Activated T-cell treated with anti-CD3 and anti-CD28 coated beads, Interleukin-2, amount 50 U/mL, for 4 hours (primary cell): Measurements from ENCODE around the gene OXCT1. TPM values are rescaled to one million over a fixed set of nuclear protein-coding genes. Genes with fewer than 3 reads are reported as not detected.
"Not testable (repeated sequence)": the region's sequence is repeated elsewhere in the genome, so short reads cannot be mapped to it uniquely, and the experiment has no call there.

Experiments
- ATAC-seq, 2 donors: fragments of 200-7000 bp; cut with Tn5 transposase; one replicate each; pipeline ENCODE4 v1.10.0; 2021
- DNase-seq: peaks from one replicate; pipeline ENCODE4 v3.0.0-alpha.2; 2020
- H3K27me3 Mint-ChIP-seq: one replicate; pipeline ENCODE4 v1.8.0; 2021; ENCODE audit warnings: low read depth, mixed read lengths
- H3K36me3 Mint-ChIP-seq: one replicate; pipeline ENCODE4 v1.8.0; 2022; ENCODE audit warnings: mixed read lengths; ENCODE audit not compliant: insufficient read depth
- H3K4me1 Mint-ChIP-seq: one replicate; pipeline ENCODE4 v1.8.0; 2021; ENCODE audit warnings: low read depth, mixed read lengths
- H3K4me3 Mint-ChIP-seq: one replicate; pipeline ENCODE4 v1.8.0; 2021; ENCODE audit warnings: mild to moderate bottlenecking, moderate library complexity, mixed read lengths
- H3K9me3 Mint-ChIP-seq: one replicate; pipeline ENCODE4 v1.8.0; 2021; ENCODE audit warnings: mixed read lengths
- total RNA-seq, 3 donors: library from RNA; stranded (reverse); gene quantifications; one replicate each; pipeline ENCODE4 v1.2.1, GENCODE V29; 2021

OXCT1 gene
- total RNA-seq, 3 donors from 2014 or later: 77.8 to 96.1 (median 89.7) TPM

DNA sequence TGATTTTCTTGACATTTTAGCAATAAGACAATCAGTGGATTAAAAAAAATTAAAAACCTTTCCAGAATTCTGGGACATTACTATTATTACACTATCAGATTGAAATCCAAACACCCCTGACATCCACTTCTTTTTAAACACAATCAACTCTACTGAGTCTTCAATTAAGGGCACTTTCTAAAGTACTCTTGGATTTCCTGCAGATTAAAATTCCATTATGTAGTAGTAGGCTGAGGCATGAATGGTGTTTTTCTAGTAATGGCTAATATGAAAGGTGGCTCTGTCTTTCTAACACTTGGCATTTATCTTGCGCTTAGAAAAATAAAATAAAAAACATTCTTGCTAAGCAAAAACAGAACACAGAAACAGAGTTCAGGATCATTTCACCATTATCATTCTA is 107.8 kb downstream of the OXCT1 start:
- ATAC-seq: no peak
- H3K36me3 Mint-ChIP-seq: peaks cover 74% of the 10 kb centered on the region
- H3K4me3 Mint-ChIP-seq: no peak overlapping the region
- no peaks in the 10 kb centered on the region for H3K9me3 Mint-ChIP-seq
- DNase-seq: no peak
- peaks cover 1% of the 10 kb centered on the region for H3K4me1 Mint-ChIP-seq
- H3K27me3 Mint-ChIP-seq: no peaks in the 10 kb centered on the region

DNA sequence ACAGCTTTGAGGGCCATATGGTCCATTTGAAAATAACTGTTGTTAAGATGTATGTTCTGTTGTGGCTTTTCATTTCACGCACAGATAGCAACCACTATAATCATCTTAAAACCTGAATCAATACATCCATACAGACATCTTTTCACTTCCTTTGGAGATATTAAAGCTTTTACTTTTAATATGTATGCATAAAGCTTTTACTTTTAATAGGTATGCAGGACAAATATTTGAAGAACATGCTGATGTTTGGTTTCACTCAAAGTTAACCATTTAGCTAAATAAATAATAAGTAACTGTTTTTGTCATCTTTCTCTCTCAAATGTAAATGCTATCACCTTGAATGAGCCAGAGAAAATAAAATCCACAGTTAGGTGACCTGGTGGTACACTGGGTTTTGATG is 108.6 kb downstream of the OXCT1 start:
- Mint-ChIP-seq H3K4me3 (no peak overlapping the region), H3K9me3 (no peaks in the 10 kb centered on the region), H3K36me3 (peaks cover 79% of the 10 kb centered on the region), H3K27me3 (no peaks in the 10 kb centered on the region), H3K4me1 (peaks cover 3% of the 10 kb centered on the region)
- no peak for ATAC-seq
- DNase-seq: no peak

DNA sequence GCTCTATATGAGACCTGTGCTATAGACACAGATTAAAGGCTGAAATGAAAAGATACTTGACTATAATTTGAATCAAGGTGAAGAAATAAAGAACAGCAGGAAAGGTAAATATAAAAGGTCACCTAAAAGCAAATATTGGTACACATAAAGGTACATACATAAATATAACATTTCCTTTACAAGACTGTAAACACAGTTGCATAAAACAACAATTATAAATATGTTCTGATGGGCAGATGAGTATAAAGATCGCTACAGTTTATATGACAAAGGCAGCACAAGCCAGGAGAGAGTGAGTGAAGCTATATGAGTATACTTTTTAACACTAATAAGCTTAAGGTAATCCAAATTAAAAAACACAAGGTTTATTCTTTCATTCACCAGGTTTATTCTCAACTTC is 114.5 kb downstream of the OXCT1 start:
- H3K36me3 Mint-ChIP-seq: peaks cover 70% of the 10 kb centered on the region
- ATAC-seq: no peak
- no peaks in the 10 kb centered on the region for H3K27me3 Mint-ChIP-seq
- no peak for DNase-seq
- no peaks in the 10 kb centered on the region for H3K9me3 Mint-ChIP-seq
- no peak overlapping the region for H3K4me3 Mint-ChIP-seq
- peaks cover 8% of the 10 kb centered on the region for H3K4me1 Mint-ChIP-seq

DNA sequence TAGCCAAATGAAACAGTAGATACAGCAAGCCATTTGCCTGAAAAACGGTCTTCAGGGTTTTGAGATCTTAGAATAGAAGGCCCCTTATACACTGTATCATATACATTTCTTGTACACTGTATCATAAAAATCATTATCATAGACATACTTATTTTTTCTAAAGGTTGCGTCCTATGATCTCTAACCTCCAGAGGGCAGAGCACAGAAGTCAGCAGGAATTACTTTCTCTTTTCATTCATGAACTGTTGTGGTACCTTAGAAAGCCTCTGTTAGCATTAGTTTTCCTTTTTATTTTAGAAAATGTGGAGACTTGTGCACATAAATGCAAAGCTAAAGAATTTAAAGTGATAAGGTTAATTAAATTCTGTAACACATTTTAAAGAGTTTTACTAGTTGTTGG is 115.4 kb downstream of the OXCT1 start:
- Mint-ChIP-seq H3K36me3 (peaks cover 69% of the 10 kb centered on the region), H3K4me1 (peaks cover 11% of the 10 kb centered on the region), H3K4me3 (no peak overlapping the region), H3K9me3 (no peaks in the 10 kb centered on the region), H3K27me3 (no peaks in the 10 kb centered on the region)
- ATAC-seq (no peak), DNase-seq (no peak)

DNA sequence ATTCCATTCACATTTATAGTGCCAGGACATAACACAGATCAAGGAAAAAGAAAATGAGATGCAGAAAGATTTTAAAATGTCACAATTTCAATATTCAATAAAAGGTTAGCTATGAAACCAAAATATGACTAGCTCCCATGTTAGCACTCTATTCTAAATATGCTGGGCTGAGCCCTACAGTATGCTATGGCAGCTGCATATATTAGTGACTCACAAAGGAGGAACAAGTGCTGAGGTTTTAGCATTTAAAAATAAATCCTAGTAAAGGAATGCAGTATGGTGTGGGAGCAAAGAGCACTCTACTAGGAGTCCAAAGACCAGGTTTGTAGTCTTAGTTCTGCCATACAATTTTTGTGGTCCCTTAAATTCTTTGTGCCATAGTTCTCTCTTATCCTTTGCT is 118.4 kb downstream of the OXCT1 start:
- H3K36me3 Mint-ChIP-seq: peaks cover 50% of the 10 kb centered on the region
- ATAC-seq: peak in 1 of 2 donors; percentile 38
- H3K27me3 Mint-ChIP-seq: no peaks in the 10 kb centered on the region
- no peak for DNase-seq
- H3K4me3 Mint-ChIP-seq: no peak overlapping the region
- no peaks in the 10 kb centered on the region for H3K9me3 Mint-ChIP-seq
- H3K4me1 Mint-ChIP-seq: peaks cover 15% of the 10 kb centered on the region

DNA sequence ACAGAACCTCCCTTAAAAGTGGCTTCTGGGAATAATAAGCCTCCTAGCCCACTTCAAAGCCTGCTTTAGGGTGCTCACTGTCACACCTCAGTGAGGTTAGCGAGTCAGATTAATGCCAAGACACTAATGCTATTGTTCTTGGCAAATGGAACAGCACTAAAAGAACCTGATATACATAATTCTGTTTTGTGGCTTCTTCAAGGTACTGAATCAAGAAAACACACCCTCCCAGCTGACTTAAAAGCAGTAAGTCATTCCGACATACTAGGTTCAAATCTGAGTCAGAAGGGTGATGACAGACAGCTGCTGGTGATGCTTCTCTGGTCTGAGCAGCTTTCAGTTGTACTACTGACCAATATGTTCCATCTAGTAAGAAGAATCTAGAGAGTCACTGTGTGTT is 121.6 kb downstream of the OXCT1 start:
- peaks cover 11% of the 10 kb centered on the region for H3K4me1 Mint-ChIP-seq
- ATAC-seq (peak; percentile 91 to 92), DNase-seq (no peak)
- no peaks in the 10 kb centered on the region for H3K9me3 Mint-ChIP-seq
- H3K27me3 Mint-ChIP-seq: no peaks in the 10 kb centered on the region
- peaks cover 32% of the 10 kb centered on the region for H3K36me3 Mint-ChIP-seq
- H3K4me3 Mint-ChIP-seq: no peak overlapping the region

DNA sequence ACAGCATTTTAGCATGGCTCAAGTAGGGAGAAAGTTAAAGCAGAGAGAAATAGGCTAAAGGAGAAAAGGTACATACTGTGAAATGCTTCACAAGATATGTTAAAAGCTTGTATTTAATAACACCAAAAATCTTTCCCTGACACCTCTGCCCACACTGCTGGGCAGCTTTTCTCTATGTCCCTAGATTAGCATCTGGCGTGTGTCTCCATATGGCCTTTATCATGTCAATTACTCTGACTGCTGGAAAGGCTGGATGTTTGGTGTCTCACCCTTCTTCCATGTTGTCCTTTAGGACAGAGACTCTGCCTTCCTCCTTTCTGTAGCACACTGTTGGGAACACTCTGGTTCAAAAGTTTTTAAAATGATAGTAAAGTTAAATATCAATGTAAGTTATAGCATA is 122.5 kb downstream of the OXCT1 start:
- H3K9me3 Mint-ChIP-seq: no peaks in the 10 kb centered on the region
- no peak for DNase-seq
- H3K4me1 Mint-ChIP-seq: peaks cover 10% of the 10 kb centered on the region
- no peaks in the 10 kb centered on the region for H3K27me3 Mint-ChIP-seq
- ATAC-seq: no peak
- H3K36me3 Mint-ChIP-seq: peaks cover 29% of the 10 kb centered on the region
- no peak overlapping the region for H3K4me3 Mint-ChIP-seq

DNA sequence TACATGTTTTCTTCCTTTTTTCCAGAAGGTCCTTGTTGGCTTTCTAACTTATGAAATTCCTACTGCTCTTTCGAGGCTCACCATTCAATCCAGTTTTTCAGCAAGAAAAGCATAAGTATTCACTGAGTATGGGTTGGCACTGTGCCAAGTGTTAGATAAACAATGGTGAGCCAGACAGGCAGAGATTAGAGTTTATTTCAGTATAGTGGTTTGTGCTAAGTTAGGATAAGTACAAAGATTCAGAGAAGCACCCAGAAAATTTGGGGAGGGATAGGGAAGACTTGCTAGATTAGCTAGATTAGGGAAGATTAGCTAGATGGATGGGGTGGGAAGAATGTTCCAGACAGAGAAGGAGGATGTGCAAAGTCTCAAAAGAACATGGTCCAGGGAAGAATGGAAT is 122.9 kb downstream of the OXCT1 start:
- Mint-ChIP-seq H3K4me1 (peaks cover 9% of the 10 kb centered on the region), H3K36me3 (peaks cover 28% of the 10 kb centered on the region), H3K9me3 (no peaks in the 10 kb centered on the region), H3K27me3 (no peaks in the 10 kb centered on the region), H3K4me3 (no peak overlapping the region)
- DNase-seq: no peak
- no peak for ATAC-seq

DNA sequence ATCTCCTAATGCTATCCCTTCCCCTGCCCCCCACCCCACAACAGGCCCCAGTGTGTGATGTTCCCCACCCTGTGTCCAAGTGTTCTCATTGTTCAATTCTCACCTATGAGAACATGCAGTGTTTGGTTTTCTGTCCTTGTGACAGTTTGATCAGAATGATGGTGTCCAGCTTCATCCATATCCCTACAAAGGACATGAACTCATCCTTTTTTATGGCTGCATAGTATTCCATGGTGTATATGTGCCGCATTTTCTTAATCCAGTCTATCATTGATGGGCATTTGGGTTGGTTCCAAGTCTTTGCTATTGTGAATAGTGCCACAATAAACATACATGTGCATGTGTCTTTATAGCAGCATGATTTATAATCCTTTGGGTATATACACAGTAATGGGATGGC is 127.6 kb downstream of the OXCT1 start:
- not testable (repeated sequence) for DNase-seq, H3K9me3 Mint-ChIP-seq
- peaks cover 36% of the 10 kb centered on the region for H3K36me3 Mint-ChIP-seq

DNA sequence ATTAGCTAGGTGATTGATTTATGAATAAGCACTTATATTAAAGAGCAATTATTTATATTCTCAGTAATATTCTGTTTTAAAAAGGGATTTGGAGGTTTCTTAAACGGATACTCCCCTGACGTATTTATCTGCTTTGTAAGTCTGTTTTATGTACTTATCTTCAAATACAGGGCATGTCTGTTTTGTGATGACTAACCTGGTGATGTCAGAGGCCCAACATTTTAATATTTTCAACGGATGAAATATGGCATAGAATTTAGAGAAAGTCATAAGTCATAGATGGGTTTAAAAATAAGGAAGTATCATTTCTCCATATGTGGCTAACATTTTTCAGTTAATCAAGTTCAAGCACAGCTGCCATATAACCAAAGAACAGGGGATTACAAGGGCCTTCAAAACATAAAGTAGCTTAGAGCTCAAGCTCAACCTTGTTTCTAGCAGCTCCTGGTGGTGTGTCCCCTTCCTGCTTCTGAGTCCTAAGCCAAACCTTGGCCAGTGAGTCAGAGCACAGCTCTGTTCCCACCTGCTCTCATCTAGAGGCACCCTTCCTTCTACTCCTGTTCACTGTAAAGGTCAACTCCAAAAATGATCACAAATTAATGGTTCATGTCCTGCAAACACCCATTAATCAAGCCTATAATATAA is 131.4 kb downstream of the OXCT1 start:
- ATAC-seq: no peak
- DNase-seq: no peak
- Mint-ChIP-seq H3K27me3 (no peaks in the 10 kb centered on the region), H3K4me1 (no peaks in the 10 kb centered on the region), H3K4me3 (no peak overlapping the region), H3K36me3 (peaks cover 61% of the 10 kb centered on the region), H3K9me3 (no peaks in the 10 kb centered on the region)

More for the DNA sequence above, 127.6 kb downstream of the OXCT1 start:
- H3K4me1 Mint-ChIP-seq, ATAC-seq, H3K4me3 Mint-ChIP-seq, H3K27me3 Mint-ChIP-seq: not testable (repeated sequence)

DNA sequence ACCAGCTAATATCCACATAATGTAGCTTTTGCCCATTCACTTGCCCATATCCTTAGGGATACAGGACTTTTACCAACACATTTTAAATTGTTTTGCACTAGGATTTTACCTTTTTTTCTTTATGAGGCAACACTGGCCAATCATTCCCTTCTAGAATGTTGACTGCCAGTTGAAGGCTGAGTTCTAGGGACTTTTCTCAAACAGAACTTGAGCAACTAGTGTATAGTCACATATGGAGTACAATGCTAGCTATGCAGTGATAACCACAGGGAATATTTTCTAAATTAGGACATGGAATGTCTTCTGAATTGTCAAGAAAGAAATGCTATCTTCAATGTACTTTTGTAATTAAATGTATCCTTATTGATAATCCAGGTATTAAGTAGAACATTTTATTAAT is 133.6 kb downstream of the OXCT1 start:
- Mint-ChIP-seq H3K36me3 (peaks cover 65% of the 10 kb centered on the region), H3K4me1 (no peaks in the 10 kb centered on the region), H3K9me3 (no peaks in the 10 kb centered on the region), H3K27me3 (no peaks in the 10 kb centered on the region), H3K4me3 (no peak overlapping the region)
- ATAC-seq: no peak
- DNase-seq: no peak

DNA sequence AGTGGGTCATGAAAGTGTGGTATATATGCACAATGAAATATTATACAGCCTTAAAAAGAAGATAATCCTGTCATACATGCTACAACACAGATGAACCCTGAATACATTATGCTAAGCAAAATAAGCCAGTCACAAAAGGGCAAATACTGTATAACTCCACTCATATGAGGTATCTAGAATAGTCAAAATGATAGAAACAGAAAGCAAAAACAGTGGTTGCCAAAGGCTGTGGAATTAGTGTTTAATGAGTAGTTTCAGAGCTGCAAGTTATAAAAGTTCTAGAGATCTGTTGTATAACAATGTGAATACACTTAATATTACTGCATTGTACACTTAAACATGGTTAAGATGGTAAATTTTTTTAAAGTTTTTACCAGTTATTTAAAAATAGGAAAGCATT is 135.0 kb downstream of the OXCT1 start:
- Mint-ChIP-seq H3K4me1 (no peaks in the 10 kb centered on the region), H3K4me3 (no peak overlapping the region), H3K9me3 (no peaks in the 10 kb centered on the region), H3K27me3 (no peaks in the 10 kb centered on the region), H3K36me3 (peaks cover 65% of the 10 kb centered on the region)
- DNase-seq: no peak
- peak in 1 of 2 donors; percentile 41 for ATAC-seq

DNA sequence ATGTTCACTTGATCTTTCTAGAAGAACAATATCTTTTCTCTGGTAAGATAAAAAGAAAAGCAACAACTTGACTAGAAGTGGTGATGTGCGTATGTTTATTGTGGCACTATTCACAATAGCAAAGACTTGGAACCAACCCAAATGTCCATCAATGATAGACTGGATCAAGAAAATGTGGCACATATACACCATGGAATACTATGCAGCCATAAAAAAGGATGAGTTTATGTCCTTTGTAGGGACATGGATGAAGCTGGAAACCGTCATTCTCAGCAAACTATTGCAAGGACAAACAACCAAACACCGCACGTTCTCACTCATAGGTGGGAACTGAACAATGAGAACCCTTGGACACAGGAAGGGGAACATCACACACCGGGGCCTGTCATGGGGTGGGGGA is 140.8 kb downstream of the OXCT1 start:
- not testable (repeated sequence) for H3K9me3 Mint-ChIP-seq, H3K4me3 Mint-ChIP-seq, H3K4me1 Mint-ChIP-seq, ATAC-seq, H3K27me3 Mint-ChIP-seq, DNase-seq
- peaks cover 38% of the 10 kb centered on the region for H3K36me3 Mint-ChIP-seq

DNA sequence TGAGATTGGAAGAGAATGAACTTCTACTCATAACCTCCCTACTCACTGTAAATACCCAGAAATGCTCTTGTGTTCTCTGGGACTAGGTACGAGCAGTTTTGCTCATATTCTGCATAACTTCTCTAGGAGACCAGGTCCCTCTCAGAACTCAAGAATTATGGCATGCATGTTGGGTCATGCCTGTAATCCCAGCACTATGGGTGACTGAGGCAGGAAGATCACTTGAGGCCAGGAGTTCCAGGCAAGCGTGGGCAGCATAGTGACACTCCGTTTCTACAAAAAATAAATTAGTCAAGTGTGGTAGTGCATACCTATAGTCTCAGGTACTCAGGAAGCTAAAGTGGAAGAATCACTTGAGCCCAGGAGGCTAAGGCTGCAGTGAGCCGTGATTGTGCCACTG is 141.9 kb downstream of the OXCT1 start:
- no peak overlapping the region for H3K4me3 Mint-ChIP-seq
- ATAC-seq (peak in 1 of 2 donors; percentile 14), DNase-seq (no peak)
- H3K27me3 Mint-ChIP-seq: no peaks in the 10 kb centered on the region
- H3K4me1 Mint-ChIP-seq: no peaks in the 10 kb centered on the region
- H3K36me3 Mint-ChIP-seq: peaks cover 32% of the 10 kb centered on the region
- H3K9me3 Mint-ChIP-seq: no peaks in the 10 kb centered on the region

DNA sequence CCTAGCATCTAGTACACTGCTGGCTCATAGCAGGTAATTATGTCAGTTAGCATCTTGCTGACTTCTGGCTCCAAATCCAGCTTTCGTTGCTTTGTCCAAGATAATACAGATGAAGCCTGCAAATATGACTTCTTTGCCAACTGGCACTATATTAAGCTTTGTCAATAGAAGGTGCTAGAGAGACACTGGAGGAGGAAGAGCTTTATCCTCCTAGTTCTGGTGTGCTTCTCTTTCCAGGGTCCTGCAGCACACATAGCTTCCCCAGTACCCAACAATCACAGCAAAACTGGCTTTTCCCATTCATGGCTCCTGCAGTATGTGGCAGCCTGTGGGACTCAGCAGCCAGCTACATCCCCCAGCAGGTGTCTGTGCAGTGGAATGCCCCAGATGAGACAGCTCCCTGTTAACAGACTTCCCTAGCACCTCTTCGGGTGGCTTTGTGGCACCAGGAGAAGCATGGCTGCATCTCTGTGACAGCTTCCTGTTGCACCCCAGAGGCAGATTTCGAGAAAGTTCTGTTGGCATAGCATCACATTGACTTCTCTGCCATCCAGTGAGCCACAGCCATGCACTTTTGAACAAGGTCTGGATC is 147.8 kb downstream of the OXCT1 start:
- DNase-seq: no peak
- no peaks in the 10 kb centered on the region for H3K4me1 Mint-ChIP-seq

More for the DNA sequence above, 147.8 kb downstream of the OXCT1 start:
- Mint-ChIP-seq H3K9me3 (no peaks in the 10 kb centered on the region), H3K36me3 (no peaks in the 10 kb centered on the region), H3K27me3 (no peaks in the 10 kb centered on the region), H3K4me3 (no peak overlapping the region)
- ATAC-seq: peak in 1 of 2 donors; percentile 23
